Activated T-cell treated with anti-CD3 and anti-CD28 coated beads, Interleukin-2, amount 50 U/mL, for 72 hours (primary cell): ENCODE results near the gene FAAH2. TPM values are rescaled to one million over a fixed set of nuclear protein-coding genes. Genes with fewer than 3 reads are reported as not detected.

ENCODE experiments used
- total RNA-seq, 2 donors: library from RNA; stranded (reverse); gene quantifications; one replicate each; pipeline ENCODE4 v1.2.3, GENCODE V29; 2022

Gene FAAH2
- total RNA-seq, 2 donors from 2014 or later: 29.4 to 31.0 TPM

Other genes with a start within 250 kb of the FAAH2 start
- gene SPIN2B, start 165.2 kb upstream of the FAAH2 start, total RNA-seq: 10 to 100 TPM in 1 of 2 donors, 1 to 10 TPM in 1; 10.0 to 10.6 TPM
- 1 to 10 TPM in 1 of 2 donors, under 1 TPM in 1; 0.72 to 1.2 TPM for gene SPIN2A, start 149.3 kb upstream of the FAAH2 start, total RNA-seq